Trophoblast cell (in vitro differentiated cells and primary cell): Measurements from ENCODE around the gene SNX27.

Source experiments
- DNase-seq, 2 donors: peaks; one replicate each; pipeline ENCODE4 v3.0.0-alpha.2; 2016
- H2AFZ ChIP-seq: 2 replicates; pipeline ENCODE4 v1.6.1; 2013; ENCODE audit warnings: low read length, moderate library complexity, mild to moderate bottlenecking; ENCODE audit not compliant: insufficient read depth, poor library complexity
- H2AK5ac ChIP-seq: 2 replicates; pipeline ENCODE4 v1.6.1; 2013; ENCODE audit warnings: mild to moderate bottlenecking, low read length
- H2BK120ac ChIP-seq: 2 replicates; pipeline ENCODE4 v1.6.1; 2013; ENCODE audit warnings: low read length, mild to moderate bottlenecking, moderate library complexity; ENCODE audit not compliant: insufficient read depth, poor library complexity
- H2BK12ac ChIP-seq: 2 replicates; pipeline ENCODE4 v1.6.1; 2013; ENCODE audit warnings: mild to moderate bottlenecking, low read length, moderate library complexity
- H2BK5ac ChIP-seq: 2 replicates; pipeline ENCODE4 v1.6.1; 2013; ENCODE audit warnings: low read length, low read depth, moderate library complexity, mild to moderate bottlenecking; ENCODE audit not compliant: poor library complexity
- H3K14ac ChIP-seq: 2 replicates; pipeline ENCODE4 v1.6.1; 2013; ENCODE audit warnings: mild to moderate bottlenecking, low read length
- H3K18ac ChIP-seq: 2 replicates; pipeline ENCODE4 v1.6.1; 2013; ENCODE audit warnings: mild to moderate bottlenecking, low read length
- H3K23ac ChIP-seq: 2 replicates; pipeline ENCODE4 v1.6.1; 2013; ENCODE audit warnings: low read length
- H3K27ac ChIP-seq: 2 replicates; pipeline ENCODE4 v1.5.1; 2013; ENCODE audit warnings: low read depth, mild to moderate bottlenecking, inconsistent platforms, low read length, moderate library complexity
- H3K27me3 ChIP-seq: 2 replicates; pipeline ENCODE4 v1.6.1; 2013; ENCODE audit warnings: inconsistent platforms, mild to moderate bottlenecking, low read length, moderate library complexity; ENCODE audit not compliant: insufficient read depth
- H3K36me3 ChIP-seq, 2 experiments: 1 replicate in 1 of 2; 2 replicates in 1 of 2; pipeline ENCODE4 v1.6.1; 2013; ENCODE audit warnings: low read length in 2 of 2, mild to moderate bottlenecking in 2 of 2, moderate library complexity in 1 of 2; ENCODE audit not compliant: insufficient read depth in 2 of 2, control insufficient read depth in 1 of 2
- H3K4ac ChIP-seq: 2 replicates; pipeline ENCODE4 v1.6.1; 2013; ENCODE audit warnings: low read depth, mild to moderate bottlenecking, low read length, moderate library complexity
- H3K4me1 ChIP-seq, 2 experiments: 1 replicate in 1 of 2; 2 replicates in 1 of 2; pipeline ENCODE4 v1.6.1; 2013; ENCODE audit warnings: low read length in 2 of 2, mild to moderate bottlenecking in 2 of 2, moderate library complexity in 1 of 2; ENCODE audit not compliant: insufficient read depth in 2 of 2, control insufficient read depth in 1 of 2
- H3K4me2 ChIP-seq: 2 replicates; pipeline ENCODE4 v1.6.1; 2013; ENCODE audit warnings: inconsistent platforms, mild to moderate bottlenecking, low read length, moderate library complexity
- H3K4me3 ChIP-seq: 2 replicates; pipeline ENCODE4 v1.5.1; 2013; ENCODE audit warnings: mild to moderate bottlenecking, low read depth, low read length, inconsistent platforms
- H3K79me1 ChIP-seq: one replicate; pipeline ENCODE4 v1.6.1; 2013; ENCODE audit warnings: low read length
- H3K79me2 ChIP-seq: 2 replicates; pipeline ENCODE4 v1.6.1; 2013; ENCODE audit warnings: low read length, mild to moderate bottlenecking; ENCODE audit not compliant: control insufficient read depth, insufficient read depth, poor library complexity
- H3K9ac ChIP-seq: 2 replicates; pipeline ENCODE4 v1.6.1; 2013; ENCODE audit warnings: mild to moderate bottlenecking, low read length
- H3K9me3 ChIP-seq: 2 replicates; pipeline ENCODE4 v1.6.1; 2013; ENCODE audit warnings: low read depth, mild to moderate bottlenecking, control low read depth, inconsistent platforms, low read length; ENCODE audit not compliant: insufficient read depth
- H4K12ac ChIP-seq: 2 replicates; pipeline ENCODE4 v1.6.1; 2013; ENCODE audit warnings: low read depth, mild to moderate bottlenecking, low read length, moderate library complexity
- H4K8ac ChIP-seq: 2 replicates; pipeline ENCODE4 v1.6.1; 2013; ENCODE audit warnings: low read depth, mild to moderate bottlenecking, low read length, moderate library complexity
- H4K91ac ChIP-seq: one replicate; pipeline ENCODE4 v1.6.1; 2013; ENCODE audit warnings: low read depth, mild to moderate bottlenecking, low read length, moderate library complexity
- WGBS: extraction: QIAGEN DNeasy Blood & Tissue Kit; methylation state at CpG from one replicate; pipeline ENCODE4 v1.1.7; 2013; ENCODE audit warnings: missing lambda C conversion rate; ENCODE audit not compliant: insufficient read length, insufficient coverage; ENCODE audit errors: extremely low coverage; 5-methylcytosine and 5-hydroxymethylcytosine counted together

SNX27 gene

DNA sequence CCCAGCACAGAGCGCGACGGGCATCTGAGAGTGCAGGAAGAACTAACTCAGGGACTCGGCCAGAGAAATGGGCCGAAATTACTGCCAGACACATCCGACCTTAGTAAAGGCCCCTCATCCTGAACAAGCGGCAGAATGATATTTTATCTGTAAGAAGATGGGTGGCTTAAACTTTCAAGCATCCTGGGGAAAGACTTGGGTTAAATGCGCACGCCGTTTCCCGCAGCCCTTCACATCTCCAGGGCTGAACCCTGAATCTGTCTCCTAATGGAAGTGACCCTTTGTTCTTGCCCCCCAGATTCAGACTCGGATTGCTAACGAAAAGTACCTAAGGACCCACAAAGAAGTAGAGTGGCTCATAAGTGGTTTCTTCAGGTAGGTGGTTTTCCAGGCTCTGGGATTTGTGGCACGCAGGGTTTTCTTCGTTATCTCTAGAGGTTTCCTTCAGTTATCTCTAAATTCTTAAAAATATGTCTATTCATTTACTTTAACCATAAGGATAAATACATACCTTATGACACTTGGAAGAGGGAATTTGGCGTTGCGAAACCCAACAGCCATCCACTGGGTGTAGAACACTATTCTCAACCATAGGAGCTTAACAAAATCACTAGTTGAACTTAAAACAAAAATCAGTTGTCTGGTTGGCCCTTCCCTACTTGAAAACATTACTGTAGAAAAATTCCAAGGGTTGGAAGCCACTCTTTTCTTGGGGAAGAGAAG is 110.1 kb downstream of the SNX27 start:
- Histone ChIP-seq H2BK120ac (no peak overlapping the region), H2BK5ac (no peak overlapping the region), H4K91ac (no peak overlapping the region), H3K27ac (no peak overlapping the region), H4K12ac (no peak overlapping the region), H3K4ac (no peak overlapping the region), H3K14ac (no peak overlapping the region), H3K79me2 (no peaks in the 10 kb centered on the region), H3K4me2 (peak overlapping the region; percentile 67), H3K36me3 (no peaks in the 10 kb centered on the region), H3K4me3 (no peak overlapping the region), H3K79me1 (no peaks in the 10 kb centered on the region), H3K9ac (no peak overlapping the region), H2AK5ac (no peak overlapping the region), H4K8ac (no peak overlapping the region), H3K4me1 (peaks cover 3% of the 10 kb centered on the region in 2 experiments), H3K27me3 (peaks cover 32% of the 10 kb centered on the region), H2BK12ac (no peak overlapping the region), H2AFZ (no peak overlapping the region), H3K23ac (no peak overlapping the region), H3K18ac (no peak overlapping the region), H3K9me3 (no peaks in the 10 kb centered on the region)
- peak; percentile 84 to 92 for DNase-seq
- no CpG with 5 or more reads among the region's 17 CpGs for WGBS

DNA sequence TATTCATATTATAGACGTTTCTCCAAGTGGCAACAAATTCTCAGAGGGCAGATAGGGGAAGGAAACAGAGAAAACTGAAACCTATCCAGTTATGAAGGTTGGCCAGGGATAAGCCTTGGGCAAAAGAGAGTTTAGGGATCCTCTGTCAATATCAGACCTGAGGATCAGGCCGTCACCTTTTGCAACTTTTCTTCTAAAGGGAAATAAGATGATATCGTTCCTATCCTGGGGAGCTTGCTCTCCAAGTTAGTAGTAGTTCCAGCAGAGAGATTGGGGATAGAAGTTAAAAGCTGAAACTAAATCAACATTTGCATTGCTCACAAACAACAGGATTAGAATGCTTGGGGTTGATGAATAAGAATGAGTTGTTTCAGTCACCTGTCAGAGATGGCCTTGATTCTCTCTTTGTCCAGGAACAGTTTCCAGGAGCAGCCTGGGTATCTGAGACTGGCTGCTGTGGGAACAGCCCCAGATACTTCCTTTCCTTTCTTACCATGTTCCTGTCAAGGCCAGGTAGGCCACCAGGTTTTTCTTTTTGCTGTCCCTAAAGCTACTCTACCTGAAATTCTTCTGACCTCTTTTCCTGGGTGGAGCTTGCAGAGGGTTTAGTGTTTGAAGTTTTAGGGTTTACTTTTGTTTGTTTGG is 112.0 kb downstream of the SNX27 start:
- no peak overlapping the region for H4K12ac ChIP-seq
- DNase-seq: no peak
- no peak overlapping the region for H3K14ac ChIP-seq
- no peak overlapping the region for H3K4me3 ChIP-seq
- H3K4me1 ChIP-seq: peaks cover 3% of the 10 kb centered on the region in 2 experiments
- H2AK5ac ChIP-seq: no peak overlapping the region
- H3K27me3 ChIP-seq: peaks cover 25% of the 10 kb centered on the region
- no peak overlapping the region for H4K8ac ChIP-seq
- no peak overlapping the region for H3K4me2 ChIP-seq
- no peak overlapping the region for H3K27ac ChIP-seq
- H3K36me3 ChIP-seq: no peaks in the 10 kb centered on the region
- H3K9ac ChIP-seq: no peak overlapping the region
- no peak overlapping the region for H3K4ac ChIP-seq
- H4K91ac ChIP-seq: no peak overlapping the region
- no peak overlapping the region for H2AFZ ChIP-seq
- no CpG with 5 or more reads among the region's 3 CpGs for WGBS
- H3K9me3 ChIP-seq: no peaks in the 10 kb centered on the region
- no peak overlapping the region for H3K18ac ChIP-seq
- no peak overlapping the region for H2BK12ac ChIP-seq
- H3K79me1 ChIP-seq: no peaks in the 10 kb centered on the region
- H2BK5ac ChIP-seq: no peak overlapping the region
- H3K79me2 ChIP-seq: no peaks in the 10 kb centered on the region
- H3K23ac ChIP-seq: no peak overlapping the region
- H2BK120ac ChIP-seq: no peak overlapping the region

DNA sequence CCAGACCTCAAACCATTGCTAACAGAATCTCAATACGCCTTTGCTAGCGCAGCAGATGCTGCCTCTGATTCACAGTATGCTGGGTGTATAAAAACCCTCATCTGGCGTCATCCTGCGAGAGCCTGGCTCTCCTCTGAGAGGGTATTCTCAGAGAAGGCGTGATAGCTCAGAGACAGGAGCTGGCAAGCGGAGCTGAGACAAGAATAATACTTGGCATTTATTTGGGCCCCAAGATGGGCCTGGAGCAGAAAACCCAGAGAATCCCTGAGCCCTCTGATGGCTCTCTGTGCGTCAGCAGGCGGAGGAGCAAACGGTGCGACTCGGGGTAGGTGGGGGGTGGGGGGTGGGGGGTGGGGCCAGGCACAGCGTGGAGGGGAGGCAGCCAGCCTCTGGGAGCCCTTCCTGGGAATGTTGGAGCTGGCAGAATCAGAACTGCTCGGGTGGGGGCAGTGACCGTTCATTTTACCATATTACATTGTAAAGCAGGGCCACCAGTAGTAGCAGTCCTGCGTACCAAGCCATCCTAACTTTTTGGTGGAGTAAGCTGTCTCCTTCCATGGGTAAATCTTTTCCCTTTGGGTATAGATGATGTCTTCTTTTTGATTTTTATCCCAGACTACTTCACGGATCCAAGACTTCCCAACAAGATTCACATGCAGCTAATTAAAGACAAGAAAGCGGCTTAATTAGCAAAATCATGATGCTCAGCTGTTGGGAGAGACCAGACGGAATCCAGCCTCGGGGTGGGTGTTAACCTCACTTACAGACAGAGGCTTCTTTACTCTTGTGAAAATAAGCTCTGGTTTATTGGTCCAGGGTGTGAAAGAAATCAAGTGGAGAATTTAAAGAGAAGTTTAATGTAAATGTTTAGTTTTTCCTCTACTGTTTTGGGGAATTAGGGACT is 116.6 kb downstream of the SNX27 start:
- Histone ChIP-seq H2BK120ac (no peak overlapping the region), H3K79me1 (no peaks in the 10 kb centered on the region), H3K23ac (no peak overlapping the region), H2AK5ac (no peak overlapping the region), H3K27ac (no peak overlapping the region), H3K4ac (no peak overlapping the region), H3K18ac (no peak overlapping the region), H2BK5ac (no peak overlapping the region), H3K36me3 (no peaks in the 10 kb centered on the region), H4K91ac (no peak overlapping the region), H3K4me2 (no peak overlapping the region), H3K14ac (no peak overlapping the region), H2AFZ (no peak overlapping the region), H4K12ac (no peak overlapping the region), H3K79me2 (no peaks in the 10 kb centered on the region), H3K9ac (no peak overlapping the region), H3K4me3 (no peak overlapping the region), H4K8ac (no peak overlapping the region), H2BK12ac (no peak overlapping the region), H3K4me1 (no peaks in the 10 kb centered on the region), H3K9me3 (no peaks in the 10 kb centered on the region), H3K27me3 (no peaks in the 10 kb centered on the region)
- no CpG with 5 or more reads among the region's 19 CpGs for WGBS
- peak in 1 of 2 donors; percentile 39 for DNase-seq

DNA sequence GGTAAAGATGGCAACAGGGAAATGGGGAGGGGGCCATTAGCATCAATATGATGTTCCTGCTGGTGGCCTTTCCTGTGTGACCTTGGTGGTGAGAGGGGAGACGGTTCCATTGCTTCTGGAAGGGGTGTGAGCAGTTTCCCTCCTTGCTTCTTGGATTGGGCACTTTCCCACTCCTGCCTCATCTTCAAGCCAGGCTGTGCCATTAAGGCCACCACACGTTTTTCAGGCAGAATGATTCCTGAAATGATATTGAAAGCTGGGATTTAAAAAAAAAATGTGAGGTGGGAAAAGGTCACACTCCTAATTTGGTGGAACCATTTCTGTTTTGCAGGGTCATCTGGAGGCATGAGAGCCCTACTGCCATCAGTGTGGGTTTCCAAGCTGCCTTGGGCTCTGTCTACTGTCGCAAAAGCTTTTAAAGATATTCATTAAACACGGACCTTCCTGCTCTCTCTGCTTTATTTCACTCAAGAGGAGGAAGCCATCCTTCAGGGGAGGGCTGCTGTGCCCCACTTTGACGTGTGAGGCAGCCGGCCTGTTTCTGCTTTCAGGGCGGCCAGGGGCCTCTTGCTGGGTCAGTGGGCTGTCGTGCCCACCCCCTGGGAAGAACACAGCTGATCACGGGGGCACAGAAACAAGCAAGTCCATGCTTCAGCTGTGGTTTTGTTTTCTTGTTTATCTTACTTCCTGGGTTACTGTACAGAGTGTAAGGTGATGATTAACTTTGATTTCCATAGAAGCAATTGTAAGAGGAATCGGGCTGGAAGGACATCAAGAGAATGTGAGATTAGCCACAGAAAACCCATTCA is 117.5 kb downstream of the SNX27 start:
- Histone ChIP-seq H3K4me2 (no peak overlapping the region), H2BK120ac (no peak overlapping the region), H3K79me1 (no peaks in the 10 kb centered on the region), H3K27me3 (no peaks in the 10 kb centered on the region), H3K79me2 (no peaks in the 10 kb centered on the region), H3K27ac (no peak overlapping the region), H4K12ac (no peak overlapping the region), H2AFZ (no peak overlapping the region), H3K4me3 (no peak overlapping the region), H3K9me3 (no peaks in the 10 kb centered on the region), H3K18ac (no peak overlapping the region), H3K23ac (no peak overlapping the region), H3K4ac (no peak overlapping the region), H2AK5ac (no peak overlapping the region), H4K8ac (no peak overlapping the region), H4K91ac (no peak overlapping the region), H3K14ac (no peak overlapping the region), H2BK5ac (no peak overlapping the region), H3K4me1 (no peaks in the 10 kb centered on the region), H3K36me3 (no peaks in the 10 kb centered on the region), H3K9ac (no peak overlapping the region), H2BK12ac (no peak overlapping the region)
- no CpG with 5 or more reads among the region's 10 CpGs for WGBS
- DNase-seq: no peak
